HS-27A (cell line): ENCODE data around the gene RUFY4.

ENCODE experiments used
- DNase-seq: peaks from one replicate; pipeline ENCODE4 v3.0.0-alpha.2; 2012; ENCODE audit warnings: low read depth, missing footprints

RUFY4 gene

DNA sequence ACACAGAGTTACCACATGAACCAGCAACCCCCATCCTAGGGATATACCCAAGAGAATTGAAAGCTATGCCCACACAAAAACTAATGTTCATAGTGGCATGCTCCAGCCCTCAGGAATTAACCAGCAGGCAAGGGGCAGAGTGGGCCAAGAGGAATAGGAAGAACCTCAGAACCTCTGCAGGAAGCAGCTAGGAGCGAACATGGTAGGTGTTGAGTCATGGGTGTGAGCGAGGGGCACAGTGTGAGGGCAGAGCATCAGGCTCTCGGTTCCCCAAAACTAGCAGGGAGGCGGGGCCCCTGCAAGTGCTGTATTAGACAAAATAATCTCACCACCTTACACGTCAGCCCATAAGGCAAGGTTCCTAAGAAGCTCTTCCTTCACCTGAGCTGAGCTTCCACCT is 5.6 kb upstream of the RUFY4 start:
- DNase-seq: no peak

- DNase-seq: no peak
Measured at GRCh38 chr2:218063896-218064295, 5.2 kb upstream of the RUFY4 start.

GRCh38 chr2:218065239-218066006 is 3.6 kb upstream of the RUFY4 start:
- no peak for DNase-seq

DNA sequence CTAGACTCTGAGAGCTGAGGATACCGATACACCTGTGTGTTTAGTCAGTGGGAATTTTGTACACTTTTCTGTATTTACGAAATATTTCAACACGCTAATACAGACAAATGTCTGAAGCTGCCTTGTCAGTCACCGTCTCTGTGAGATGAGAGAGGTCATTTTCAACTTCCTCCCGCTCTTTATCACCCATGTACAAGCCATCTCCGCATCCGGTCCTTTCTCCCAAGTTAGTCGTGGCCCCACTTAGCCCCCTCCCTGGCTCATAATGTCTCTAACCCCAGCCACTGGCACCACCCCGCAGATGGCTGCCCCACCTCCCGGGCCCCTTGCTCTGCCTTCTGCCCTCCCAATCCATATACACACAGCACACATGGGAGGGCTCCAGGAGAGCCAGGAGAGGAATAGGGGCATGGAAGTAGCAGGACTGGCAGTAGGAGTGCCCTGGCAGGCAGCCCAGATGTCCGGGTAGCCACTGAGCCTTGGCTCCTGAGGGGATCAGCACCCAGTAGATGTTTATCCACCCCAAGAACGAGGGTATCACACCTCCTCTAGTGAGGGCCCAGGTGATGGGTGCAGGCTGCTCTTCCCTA is 2.0 kb upstream of the RUFY4 start:
- no peak for DNase-seq

- no peak for DNase-seq
Measured at GRCh38 chr2:218067523-218067922, 1.5 kb upstream of the RUFY4 start.

DNA sequence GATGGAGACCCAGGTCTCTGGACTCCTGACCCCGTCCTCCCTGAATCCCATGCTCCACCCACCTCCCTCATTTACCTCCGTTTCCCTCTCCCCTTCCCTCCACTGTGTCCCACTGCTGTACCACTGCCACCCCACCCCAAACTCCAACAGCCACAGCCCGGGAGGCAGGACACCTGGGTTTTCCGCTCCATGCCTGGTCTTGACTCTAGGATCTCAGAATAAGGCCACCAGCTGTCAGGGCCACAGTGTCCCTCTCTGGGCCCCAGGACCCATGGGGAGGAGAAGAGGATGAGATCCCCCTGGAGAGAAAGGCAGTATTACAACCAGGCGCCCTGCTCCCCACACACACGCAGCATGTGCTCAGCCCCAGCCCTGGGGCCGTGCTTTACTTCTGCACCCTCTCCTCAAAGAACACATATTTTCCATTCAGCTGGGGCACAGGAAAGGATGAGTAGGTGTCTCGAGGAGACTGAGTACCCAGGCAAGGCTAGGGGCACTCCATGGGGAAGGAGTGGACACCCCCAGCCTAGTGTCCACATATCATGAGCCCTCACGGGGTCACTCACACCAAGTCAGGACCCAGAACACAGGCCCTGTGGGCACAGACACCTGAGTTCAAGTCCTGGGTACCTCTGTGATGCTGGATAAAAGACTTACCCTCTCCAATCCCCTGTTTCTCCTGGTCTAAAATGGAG is 700 bp downstream of the RUFY4 start:
- DNase-seq: no peak

DNA sequence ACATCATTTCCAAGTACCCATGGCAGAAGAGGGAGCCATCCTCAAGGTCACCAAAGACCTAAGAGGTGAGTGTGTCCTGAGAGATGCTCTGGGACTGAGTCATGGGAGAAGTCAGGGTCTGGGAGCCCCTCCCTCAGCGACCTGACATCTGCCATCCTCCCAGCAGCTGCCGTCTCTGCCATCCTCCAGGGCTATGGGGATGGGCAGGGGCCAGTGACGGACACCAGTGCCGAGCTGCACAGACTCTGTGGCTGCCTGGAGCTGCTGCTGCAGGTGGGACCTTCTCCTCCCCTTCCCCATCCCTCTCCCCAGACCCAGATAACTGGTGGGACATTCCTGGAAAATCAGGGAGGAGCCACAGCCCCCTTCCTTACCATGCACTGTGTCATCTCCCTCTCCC is 1.5 kb downstream of the RUFY4 start:
- DNase-seq: no peak

- no peak for DNase-seq
Measured at GRCh38 chr2:218071218-218071937, 2.3 kb downstream of the RUFY4 start.

- no peak for DNase-seq
Measured at GRCh38 chr2:218072002-218072401, 2.9 kb downstream of the RUFY4 start.

- DNase-seq: no peak
Measured at GRCh38 chr2:218072478-218073024, 3.5 kb downstream of the RUFY4 start.

- no peak for DNase-seq
Measured at GRCh38 chr2:218073185-218073584, 4.1 kb downstream of the RUFY4 start.

DNA sequence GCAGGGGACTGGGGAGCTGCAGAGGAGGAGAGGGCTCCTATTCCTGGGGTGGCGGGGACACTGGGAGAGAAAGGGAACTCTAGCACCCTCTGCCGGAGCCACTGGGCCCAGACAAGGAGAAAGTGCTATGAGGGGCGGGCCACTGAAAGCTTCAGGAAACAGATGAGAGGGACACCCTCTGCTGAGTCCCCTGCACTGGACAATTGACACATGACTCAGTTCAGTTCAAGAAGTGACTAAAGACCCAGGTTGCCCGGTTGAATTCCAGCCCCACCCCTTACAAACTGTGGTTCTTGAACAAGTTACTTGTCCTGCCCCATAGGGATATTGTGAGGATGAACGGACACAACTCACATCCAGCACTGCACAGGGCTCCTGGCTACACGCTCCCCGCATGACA is 5.0 kb downstream of the RUFY4 start:
- no peak for DNase-seq

- DNase-seq: no peak
Measured at GRCh38 chr2:218075975-218076811, 7.1 kb downstream of the RUFY4 start.

GRCh38 chr2:218077464-218078216 is 8.6 kb downstream of the RUFY4 start:
- DNase-seq: no peak

GRCh38 chr2:218079943-218080913 is 11.2 kb downstream of the RUFY4 start:
- DNase-seq: no peak

- no peak for DNase-seq
Measured at GRCh38 chr2:218081063-218081462, 12.0 kb downstream of the RUFY4 start.

DNA sequence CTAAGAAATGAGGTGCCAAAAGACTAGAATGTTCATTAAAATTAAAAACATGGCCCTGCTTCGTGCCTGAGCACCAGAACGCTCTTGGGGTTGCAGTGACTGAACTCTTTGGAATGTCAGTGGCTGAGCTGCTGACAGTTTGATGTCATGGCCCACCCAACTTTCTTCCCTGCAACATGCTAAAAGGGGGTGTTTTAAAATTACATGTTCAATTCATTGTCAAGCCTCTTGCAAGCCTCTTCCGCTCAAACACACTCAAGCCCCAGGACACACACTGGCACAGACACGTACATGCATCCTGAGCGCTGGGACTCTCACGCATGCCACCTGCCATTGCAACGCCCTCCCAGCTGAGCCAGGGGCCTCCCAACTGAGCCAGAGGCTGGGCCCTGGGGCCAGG is 12.6 kb downstream of the RUFY4 start:
- DNase-seq: no peak

GRCh38 chr2:218082586-218083351 is 13.7 kb downstream of the RUFY4 start:
- no peak for DNase-seq

DNA sequence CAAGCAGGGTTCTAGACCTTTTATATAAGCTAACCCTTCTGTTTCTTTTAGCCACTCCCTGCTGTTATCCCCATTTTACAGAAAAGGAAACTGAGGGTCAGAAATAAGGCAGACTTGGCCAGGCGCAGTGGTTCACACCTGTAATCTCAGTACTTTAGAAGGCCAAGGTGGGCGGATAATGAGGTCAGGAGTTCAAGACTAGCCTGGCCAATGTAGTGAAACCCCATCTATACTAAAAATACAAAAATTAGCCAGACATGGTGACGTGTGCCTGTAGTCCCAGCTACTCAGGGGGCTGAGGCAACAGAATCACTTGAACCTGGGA is 14.3 kb downstream of the RUFY4 start:
- DNase-seq: no peak
